ENCODE measurements around the gene MAML2. TPM values are rescaled to one million over a fixed set of nuclear protein-coding genes. Genes with fewer than 3 reads are reported as not detected.

The MAML2 gene
- total RNA-seq, 3 donors from 2014 or later (not counting 1 experiment from before 2014, with no cell fraction given): 14.2 to 20.5 (median 16.1) TPM

DNA sequence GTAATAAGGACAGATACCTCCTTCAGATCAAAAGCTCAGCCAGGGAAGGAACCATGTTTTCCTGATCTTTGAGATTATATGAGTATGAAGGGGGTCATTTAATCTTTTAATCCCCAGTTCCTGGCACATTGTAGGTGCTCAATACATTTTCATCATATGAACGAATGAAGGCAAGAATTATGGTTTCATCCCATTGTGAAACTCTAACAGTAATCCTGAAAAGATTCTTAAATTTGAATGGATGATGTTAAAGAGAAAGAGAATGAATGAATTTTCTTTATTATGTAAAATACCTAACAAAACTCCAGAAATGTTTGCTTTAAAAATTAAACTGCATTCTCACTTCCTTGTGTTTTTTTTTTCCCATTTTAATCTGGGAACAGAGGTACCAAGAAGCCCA, 256.9 kb downstream of the MAML2 start:
- WGBS (ENCODE audit: insufficient coverage): no CpG with 5 or more reads among the region's 1 CpG
- no peaks in the 10 kb centered on the region for H3K4me1 Mint-ChIP-seq
- H3K4me1 ChIP-seq (ENCODE audit: control insufficient read depth, insufficient read depth, low read length): no peaks in the 10 kb centered on the region
- H3K27ac Mint-ChIP-seq: no peak overlapping the region
- DNase-seq (no peak), ATAC-seq (no peak)
- no peaks in the 10 kb centered on the region for H3K9me3 Mint-ChIP-seq
- intact Hi-C loops (cut with micrococcal nuclease): no loop called here
- H3K9me3 ChIP-seq (ENCODE audit: control insufficient read depth, insufficient read depth, low read length): no peaks in the 10 kb centered on the region
- TF ChIP-seq CTCF (IDR thresholded peaks at IDR 0.05): no peak
- no peak overlapping the region for H3K4me3 Mint-ChIP-seq
- no peak overlapping the region for H3K27ac ChIP-seq (ENCODE audit: low read length)
- H3K27me3 ChIP-seq (ENCODE audit: control insufficient read depth, insufficient read depth, low read length): no peaks in the 10 kb centered on the region
- peaks cover under 1% of the 10 kb centered on the region for H3K36me3 ChIP-seq (ENCODE audit: control insufficient read depth, insufficient read depth, low read length)
- H3K27me3 Mint-ChIP-seq (ENCODE audit: low read depth in 2 of 2): no peaks in the 10 kb centered on the region
- no peaks in the 10 kb centered on the region for H3K36me3 Mint-ChIP-seq
- no peak overlapping the region for H3K4me3 ChIP-seq (ENCODE audit: low read length)

- intact Hi-C loops (cut with micrococcal nuclease): no loop called here
- H3K4me3 Mint-ChIP-seq: no peak overlapping the region
- no peak overlapping the region for H3K27ac ChIP-seq (ENCODE audit: low read length)
- H3K9me3 ChIP-seq (ENCODE audit: control insufficient read depth, insufficient read depth, low read length): no peaks in the 10 kb centered on the region
- no peaks in the 10 kb centered on the region for H3K4me1 Mint-ChIP-seq
- no peak for ATAC-seq
- H3K4me1 ChIP-seq (ENCODE audit: control insufficient read depth, insufficient read depth, low read length): no peaks in the 10 kb centered on the region
- no peak overlapping the region for H3K4me3 ChIP-seq (ENCODE audit: low read length)
- DNase-seq: no peak
- 80% methylated on average over 1 of the region's 1 CpG for WGBS (ENCODE audit: insufficient coverage)
- no peaks in the 10 kb centered on the region for H3K9me3 Mint-ChIP-seq
- no peaks in the 10 kb centered on the region for H3K36me3 ChIP-seq (ENCODE audit: control insufficient read depth, insufficient read depth, low read length)
- H3K27me3 ChIP-seq (ENCODE audit: control insufficient read depth, insufficient read depth, low read length): no peaks in the 10 kb centered on the region
- no peaks in the 10 kb centered on the region for H3K27me3 Mint-ChIP-seq (ENCODE audit: low read depth in 2 of 2)
- H3K36me3 Mint-ChIP-seq: no peaks in the 10 kb centered on the region
- TF ChIP-seq CTCF (IDR thresholded peaks at IDR 0.05): no peak
- H3K27ac Mint-ChIP-seq: no peak overlapping the region
These were observed 257.6 kb downstream of the MAML2 start for GRCh38 chr11:96085319-96085930.

GRCh38 chr11:96084610-96085318, 258.2 kb downstream of the MAML2 start:
- WGBS (ENCODE audit: insufficient coverage): 86% methylated on average over 4 of the region's 6 CpGs
- Mint-ChIP-seq H3K27me3 (ENCODE audit: low read depth in 2 of 2) (no peaks in the 10 kb centered on the region), H3K4me3 (no peak overlapping the region), H3K36me3 (no peaks in the 10 kb centered on the region), H3K9me3 (no peaks in the 10 kb centered on the region), H3K4me1 (peaks cover 0 to under 1% of the 10 kb centered on the region in 2 donors), H3K27ac (no peak overlapping the region)
- Histone ChIP-seq H3K27ac (ENCODE audit: low read length) (no peak overlapping the region), H3K9me3 (ENCODE audit: control insufficient read depth, insufficient read depth, low read length) (no peaks in the 10 kb centered on the region), H3K36me3 (ENCODE audit: control insufficient read depth, insufficient read depth, low read length) (no peaks in the 10 kb centered on the region), H3K4me1 (ENCODE audit: control insufficient read depth, insufficient read depth, low read length) (no peaks in the 10 kb centered on the region), H3K4me3 (ENCODE audit: low read length) (no peak overlapping the region), H3K27me3 (ENCODE audit: control insufficient read depth, insufficient read depth, low read length) (no peaks in the 10 kb centered on the region)
- no peak for DNase-seq
- no peak for TF ChIP-seq CTCF (IDR thresholded peaks at IDR 0.05)
- ATAC-seq: no peak
- intact Hi-C loops (cut with micrococcal nuclease): no loop called here
